Myocyte (in vitro differentiated cells): ENCODE results near the gene CEND1. TPM values are rescaled to one million over a fixed set of nuclear protein-coding genes. Genes with fewer than 3 reads are reported as not detected.

ENCODE experiments used
- DNase-seq: peaks from one replicate; pipeline ENCODE4 v3.0.0-alpha.2; 2012; ENCODE audit warnings: low read depth
- total RNA-seq: library from RNA; depleted of rRNA; stranded (reverse); fragments of >200 nt; gene quantifications from 2 replicates; pipeline ENCODE4 v1.2.3, GENCODE V29; 2014

Gene CEND1
- total RNA-seq, 1 donor from 2014 or later, result 0.53 TPM

- no peak for DNase-seq
Measured at GRCh38 chr11:796565-797295, 6.8 kb upstream of the CEND1 start.

GRCh38 chr11:795634-796564 lies 6.0 kb upstream of the CEND1 start:
- DNase-seq, result peak; percentile 74

- DNase-seq, result no peak
Measured at GRCh38 chr11:794766-795633, 5.1 kb upstream of the CEND1 start.

GRCh38 chr11:794013-794765 lies 4.3 kb upstream of the CEND1 start:
- peak; percentile 50 for DNase-seq

- DNase-seq, result peak; percentile 49
Measured at GRCh38 chr11:793556-793955, 3.7 kb upstream of the CEND1 start.

- DNase-seq, result no peak
Measured at GRCh38 chr11:792873-793272, 3.0 kb upstream of the CEND1 start.

GRCh38 chr11:792535-792821 lies 2.6 kb upstream of the CEND1 start:
- DNase-seq, result no peak

DNA sequence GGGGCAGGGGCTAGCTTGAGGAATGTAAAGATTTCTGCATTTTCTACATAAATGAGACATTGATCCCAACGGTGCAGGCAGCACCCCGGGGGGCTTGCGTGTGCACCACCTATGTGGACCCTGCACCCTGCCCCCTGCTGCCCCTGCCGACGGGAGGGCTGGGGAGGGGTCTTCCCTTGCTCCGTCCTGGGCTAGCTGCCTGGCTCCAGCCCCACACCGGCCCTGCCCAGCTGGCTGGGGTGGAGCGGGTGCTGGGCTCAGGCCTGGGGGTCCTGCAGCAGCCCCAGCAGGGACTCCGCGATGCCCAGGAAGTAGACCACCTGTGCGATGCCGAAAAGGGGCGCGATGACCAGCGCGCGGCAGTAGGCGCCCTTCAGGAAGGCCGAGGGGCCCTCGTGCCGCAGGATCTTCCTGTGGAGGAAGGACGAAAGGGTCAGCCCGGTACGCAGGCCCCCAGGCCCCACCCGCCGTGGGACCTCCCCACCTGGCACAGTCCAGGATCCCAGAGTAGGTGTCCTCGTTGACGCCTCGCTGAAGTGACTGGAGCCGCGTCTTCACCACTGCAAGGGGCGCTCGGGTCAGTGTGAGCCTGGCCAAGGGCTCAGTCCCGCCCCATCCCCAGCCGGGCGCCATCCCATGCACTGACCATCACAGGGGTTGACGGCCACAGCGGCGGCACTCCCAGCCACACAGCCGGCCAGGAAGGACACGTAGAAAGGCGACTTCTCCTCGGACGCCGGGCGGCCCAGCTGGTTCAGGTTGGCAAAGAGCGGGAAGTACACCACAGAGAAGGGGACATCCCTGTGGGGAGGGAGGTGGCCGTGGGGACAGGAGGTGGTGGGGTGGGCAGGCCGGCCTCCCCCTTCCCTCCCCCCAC lies 2.0 kb upstream of the CEND1 start:
- no peak for DNase-seq

- DNase-seq, result peak; percentile 40
Measured at GRCh38 chr11:790721-791564, 1.1 kb upstream of the CEND1 start.

DNA sequence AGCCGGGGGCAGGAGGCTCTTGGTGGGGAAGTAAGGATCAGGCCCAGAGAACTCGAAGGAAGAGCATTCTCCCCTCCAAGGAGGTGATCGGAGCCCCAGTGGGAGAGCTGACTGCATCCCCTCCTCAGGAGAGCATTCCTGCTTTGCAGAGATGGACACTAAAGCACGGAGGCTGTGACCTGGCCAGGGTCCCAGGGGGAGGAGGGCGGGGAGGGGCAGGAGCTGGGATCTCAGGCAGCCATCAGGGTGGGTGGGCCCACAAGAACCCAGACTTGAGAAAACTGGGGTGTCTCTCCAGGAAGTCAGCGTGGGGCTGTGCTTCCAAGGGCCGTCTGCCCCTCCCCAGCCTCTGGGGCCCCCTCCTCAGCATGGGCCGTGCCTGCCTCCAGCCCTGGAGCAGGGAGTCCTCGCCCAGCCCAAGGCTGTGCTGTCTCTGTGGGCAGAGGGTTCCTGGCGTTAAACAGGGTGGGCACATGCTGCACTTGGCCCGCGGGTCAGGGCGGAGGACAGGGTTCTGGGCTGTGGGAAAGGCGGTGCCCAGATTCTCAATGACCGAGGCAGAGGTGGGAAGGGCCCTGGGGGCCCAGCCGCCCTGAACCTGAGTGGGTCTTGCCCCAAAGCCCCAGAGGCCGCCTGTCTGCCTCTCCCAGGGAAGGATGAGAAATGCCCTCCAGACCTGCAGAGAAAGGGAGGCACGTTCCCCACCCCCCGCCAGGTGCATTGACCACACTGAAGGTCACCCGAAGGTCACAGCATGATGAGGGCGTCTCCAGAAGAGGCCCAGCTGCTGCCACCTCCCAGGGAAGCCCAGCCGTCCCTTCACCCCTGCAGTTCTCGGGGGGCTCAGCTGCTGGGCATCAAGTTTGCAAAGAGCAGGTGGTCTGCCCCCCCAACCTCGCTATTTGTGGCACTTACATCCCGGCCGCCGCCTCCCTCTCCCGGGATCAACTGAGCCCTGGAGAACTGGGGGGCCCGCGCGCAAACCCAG lies 643 bp downstream of the CEND1 start:
- DNase-seq, result peak; percentile 50

DNA sequence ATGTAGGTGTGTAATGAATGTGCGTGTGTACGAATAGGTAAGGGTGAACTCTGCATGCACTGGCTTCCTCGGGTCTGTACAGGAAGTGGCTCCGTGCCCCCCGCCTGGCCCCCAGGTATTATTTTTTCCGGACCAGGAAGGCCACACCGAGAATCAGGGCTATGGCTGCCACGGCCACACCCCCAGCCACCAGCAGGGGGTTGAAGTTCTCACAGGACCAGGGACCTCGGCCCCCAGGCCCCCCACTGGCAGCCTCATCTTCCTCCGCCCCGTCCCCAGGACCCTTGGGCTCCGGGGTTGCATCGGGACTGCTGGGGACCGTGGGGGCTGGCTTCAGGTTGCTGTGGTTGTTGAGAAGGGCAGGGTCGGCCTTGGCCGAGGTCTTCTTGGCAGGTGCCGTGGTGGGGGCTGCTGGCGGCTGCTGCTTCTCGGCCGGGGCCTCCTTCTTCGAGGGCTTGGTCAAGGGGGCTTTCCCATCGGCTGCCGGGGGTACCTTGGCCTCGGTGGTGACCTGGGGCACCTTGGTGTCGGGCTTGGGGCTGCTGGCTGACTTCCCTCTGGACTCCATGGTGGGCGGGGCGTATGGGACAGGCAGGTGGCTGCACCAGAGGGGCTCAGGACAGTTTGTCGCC lies 1.8 kb downstream of the CEND1 start:
- DNase-seq, result no peak

- no peak for DNase-seq
Measured at GRCh38 chr11:787084-787675, 2.7 kb downstream of the CEND1 start.

- DNase-seq, result peak; percentile 78
Measured at GRCh38 chr11:786235-787083, 3.4 kb downstream of the CEND1 start.

DNA sequence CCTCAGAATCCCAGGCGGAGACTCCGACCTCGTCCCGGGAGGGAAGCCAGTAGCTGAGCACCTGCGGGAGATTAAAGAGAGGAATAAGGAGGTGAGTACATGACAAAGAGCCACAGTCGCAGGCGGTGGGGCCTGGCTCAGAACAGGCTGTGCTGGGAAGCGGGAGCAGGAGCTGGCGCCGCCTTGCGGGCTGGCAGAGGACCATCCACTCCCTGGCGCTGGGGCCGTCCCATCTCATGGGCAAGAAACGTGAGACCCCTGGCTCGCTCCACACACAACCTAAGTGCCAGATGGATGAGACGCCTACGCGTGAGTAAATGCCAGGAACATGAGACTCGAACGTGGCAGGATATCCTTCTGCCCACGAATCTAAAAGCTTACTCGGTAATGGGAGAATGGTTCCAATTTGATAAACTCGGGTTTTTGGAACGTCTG lies 6.3 kb downstream of the CEND1 start:
- DNase-seq, result peak; percentile 32

DNA sequence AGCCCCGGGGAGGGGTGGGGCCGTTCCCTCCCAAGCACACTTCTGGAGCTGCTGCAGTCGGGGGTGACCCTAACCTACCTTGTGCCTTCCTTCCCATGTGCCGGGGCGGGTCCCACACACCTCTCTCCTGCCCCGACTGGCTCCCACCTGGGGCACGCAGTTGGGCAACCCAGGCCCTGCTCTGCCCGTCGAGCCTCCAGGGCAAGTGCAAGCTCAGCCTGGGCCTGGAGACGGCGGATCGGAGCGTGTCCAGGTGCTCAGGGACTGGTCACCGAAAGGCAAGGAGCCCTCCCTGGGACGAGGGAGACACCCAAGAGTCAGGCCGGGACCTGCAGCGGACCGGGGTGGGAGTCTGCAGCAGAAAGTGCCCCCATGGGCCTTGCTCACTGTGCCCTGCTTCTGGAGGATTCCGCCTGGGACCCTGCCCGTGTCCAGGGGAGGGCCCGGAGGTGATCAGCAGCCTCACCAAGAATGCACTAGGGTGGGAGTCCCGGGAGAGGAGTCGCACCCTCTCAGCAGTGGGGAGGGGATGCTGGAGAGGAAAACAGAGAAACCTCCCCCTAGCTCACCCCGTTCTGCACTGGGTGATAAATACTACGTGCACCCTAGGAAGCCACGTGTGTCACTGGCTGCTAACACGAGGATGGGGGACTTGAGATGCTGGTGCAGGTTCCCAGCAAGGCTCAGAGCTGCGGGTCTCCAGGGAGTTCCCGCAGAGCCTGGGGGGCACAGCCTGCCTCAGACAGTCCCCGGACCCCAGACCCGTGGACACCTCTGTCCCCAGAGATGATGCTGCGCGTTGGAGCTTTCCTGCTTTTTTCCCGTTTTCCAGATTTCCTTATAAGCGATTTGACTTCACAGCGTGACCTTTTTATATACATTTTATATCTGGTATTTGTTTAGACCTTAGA lies 7.4 kb downstream of the CEND1 start:
- DNase-seq, result no peak
